Astrocyte (in vitro differentiated cells and primary cell): ENCODE measurements around the gene ABTB2.

ENCODE experiments used
- EZH2 ChIP-seq: IDR thresholded peaks from 2 replicates; pipeline ENCODE4 v1.6.1; 2012; ENCODE audit warnings: mild to moderate bottlenecking, low read length, inconsistent platforms; ENCODE audit not compliant: insufficient read depth
- TF ChIP-seq, protein P1 (sequence below): IDR thresholded peaks from 2 replicates; pipeline ENCODE4 v1.5.1; 2011; ENCODE audit warnings: low read depth, mild to moderate bottlenecking, inconsistent platforms, low read length, moderate library complexity; ENCODE audit not compliant: insufficient read depth

DNA sequence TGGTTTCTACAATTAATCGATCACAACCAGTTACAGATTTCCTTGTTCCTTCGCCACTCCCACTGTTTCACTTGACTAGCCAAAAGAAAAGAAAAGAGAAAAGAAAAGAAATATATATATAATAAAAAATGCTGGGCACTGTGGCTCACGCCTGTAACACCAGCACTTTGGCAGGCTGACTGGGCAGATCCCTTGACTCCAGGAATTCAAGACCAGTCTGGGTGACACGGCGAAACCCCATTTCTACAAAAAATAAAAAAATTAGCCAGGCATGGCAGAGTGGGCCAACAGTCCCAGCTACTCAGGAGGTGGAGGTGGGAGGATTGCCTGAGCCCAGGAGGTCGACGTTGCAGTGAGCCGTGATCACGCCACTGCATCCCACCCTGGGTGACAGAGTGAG is 168.6 kb downstream of the ABTB2 start:
- TF ChIP-seq, protein P1, sequence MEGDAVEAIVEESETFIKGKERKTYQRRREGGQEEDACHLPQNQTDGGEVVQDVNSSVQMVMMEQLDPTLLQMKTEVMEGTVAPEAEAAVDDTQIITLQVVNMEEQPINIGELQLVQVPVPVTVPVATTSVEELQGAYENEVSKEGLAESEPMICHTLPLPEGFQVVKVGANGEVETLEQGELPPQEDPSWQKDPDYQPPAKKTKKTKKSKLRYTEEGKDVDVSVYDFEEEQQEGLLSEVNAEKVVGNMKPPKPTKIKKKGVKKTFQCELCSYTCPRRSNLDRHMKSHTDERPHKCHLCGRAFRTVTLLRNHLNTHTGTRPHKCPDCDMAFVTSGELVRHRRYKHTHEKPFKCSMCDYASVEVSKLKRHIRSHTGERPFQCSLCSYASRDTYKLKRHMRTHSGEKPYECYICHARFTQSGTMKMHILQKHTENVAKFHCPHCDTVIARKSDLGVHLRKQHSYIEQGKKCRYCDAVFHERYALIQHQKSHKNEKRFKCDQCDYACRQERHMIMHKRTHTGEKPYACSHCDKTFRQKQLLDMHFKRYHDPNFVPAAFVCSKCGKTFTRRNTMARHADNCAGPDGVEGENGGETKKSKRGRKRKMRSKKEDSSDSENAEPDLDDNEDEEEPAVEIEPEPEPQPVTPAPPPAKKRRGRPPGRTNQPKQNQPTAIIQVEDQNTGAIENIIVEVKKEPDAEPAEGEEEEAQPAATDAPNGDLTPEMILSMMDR: no peak
- no peak for TF ChIP-seq EZH2
